Vein endothelial cell (primary cell): ENCODE measurements around the gene ARAP1. TPM values are rescaled to one million over a fixed set of nuclear protein-coding genes. Genes with fewer than 3 reads are reported as not detected.

Experiments
- small RNA-seq: library from RNA; depleted of rRNA; stranded (forward); fragments of <200 nt; gene quantifications from one replicate; pipeline ENCODE3, GENCODE V24; 2012
- total RNA-seq: library from RNA; depleted of rRNA; stranded (reverse); fragments of >200 nt; gene quantifications from 2 replicates; pipeline ENCODE4 v1.2.3, GENCODE V29; 2012

Gene ARAP1
- 52.9 and 68.3 TPM in 2 replicates for total RNA-seq

DNA sequence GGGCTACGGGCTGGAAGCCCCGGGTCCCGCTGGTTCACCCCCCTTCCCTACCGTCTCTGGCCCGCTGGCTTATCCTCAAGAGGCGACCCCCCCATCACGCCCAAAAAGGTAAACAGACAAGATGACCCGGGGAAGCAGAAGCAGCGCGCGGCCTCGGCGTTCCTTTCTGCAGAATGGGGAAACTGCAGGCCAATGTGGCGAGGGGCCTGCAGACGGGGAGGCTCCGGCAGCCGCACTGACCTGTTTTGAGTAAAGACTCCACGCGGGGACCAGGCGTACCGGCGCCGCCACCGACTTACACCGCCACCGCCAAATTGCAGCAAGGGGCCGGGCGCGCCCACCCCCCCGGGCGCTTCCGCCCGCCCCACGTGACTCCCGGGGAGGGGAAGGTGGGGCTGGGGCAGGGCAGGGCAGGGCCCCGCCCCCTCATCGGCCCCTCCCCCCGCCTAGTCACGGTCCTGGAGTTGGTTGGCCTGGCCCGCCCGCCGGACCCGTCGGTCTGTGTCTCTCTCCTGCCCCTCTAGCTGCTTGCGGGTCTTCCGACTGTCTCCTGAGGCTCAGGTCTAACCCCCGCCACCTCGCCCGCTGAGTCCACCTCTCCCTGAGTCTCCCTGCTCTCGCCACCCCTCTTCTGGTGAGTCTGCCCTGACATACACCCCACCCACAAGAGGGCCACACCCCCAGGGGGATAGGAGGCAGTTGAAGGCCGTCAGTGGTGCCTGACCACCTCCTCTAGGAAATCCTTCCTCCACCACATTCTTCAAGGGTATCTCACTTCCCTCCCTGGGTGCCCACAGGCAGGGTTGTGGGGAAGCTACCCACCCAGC is at the start of gene ARAP1:
ARAP1 (minus strand) TSS at position 321 of the 827 bp plus-strand sequence. CDS start 25,280 bp downstream, outside the sequence.

DNA sequence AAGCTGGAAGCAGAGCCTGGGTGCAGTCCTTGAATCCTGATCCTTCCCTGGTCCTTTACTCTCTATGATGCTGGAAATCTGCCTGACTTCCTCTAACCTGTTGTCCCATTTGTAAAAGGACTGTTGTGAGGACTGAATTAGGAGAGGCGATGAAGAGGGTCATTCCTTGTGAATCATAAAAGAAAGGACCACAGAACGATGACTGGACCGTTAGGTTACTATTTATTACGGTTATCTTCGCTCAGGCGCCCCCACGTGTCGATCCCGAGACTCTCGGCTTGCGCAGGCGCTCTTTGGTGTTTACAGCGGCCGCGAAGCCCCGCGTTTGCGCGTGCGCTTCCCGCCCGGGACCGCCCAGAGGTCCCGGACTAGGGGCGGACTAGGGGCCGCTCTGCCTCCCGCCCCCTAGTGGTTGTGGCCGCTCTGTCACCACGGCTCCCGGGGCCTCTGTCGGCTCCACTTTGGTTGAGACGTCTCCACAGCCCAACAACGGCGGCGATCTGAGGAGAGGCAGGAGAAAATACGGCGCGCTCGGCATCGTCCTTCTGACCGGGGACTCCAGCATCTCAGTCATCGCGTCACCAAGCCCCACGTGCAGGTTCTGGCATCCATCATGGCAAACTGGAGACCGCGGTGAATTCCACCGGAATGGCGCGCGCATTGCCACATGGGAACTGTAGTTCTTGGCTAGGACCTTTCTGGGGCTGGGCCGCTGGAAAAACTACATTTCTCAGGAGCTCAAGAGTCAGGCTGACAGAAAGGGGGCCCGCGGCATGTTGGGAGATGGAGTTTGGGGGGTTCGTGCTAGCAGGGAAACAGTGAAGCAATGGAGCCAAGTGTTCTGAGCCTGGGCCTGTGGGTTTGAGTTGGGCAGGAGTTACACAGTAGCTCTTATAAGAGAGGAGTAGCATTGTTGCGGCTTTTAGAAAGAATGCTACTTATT is 41.5 kb upstream of the ARAP1 start, which contains the start of gene STARD10:
STARD10 (minus strand) TSS at position 623 of the 943 bp plus-strand sequence. CDS start 12,866 bp downstream, outside the sequence.

DNA sequence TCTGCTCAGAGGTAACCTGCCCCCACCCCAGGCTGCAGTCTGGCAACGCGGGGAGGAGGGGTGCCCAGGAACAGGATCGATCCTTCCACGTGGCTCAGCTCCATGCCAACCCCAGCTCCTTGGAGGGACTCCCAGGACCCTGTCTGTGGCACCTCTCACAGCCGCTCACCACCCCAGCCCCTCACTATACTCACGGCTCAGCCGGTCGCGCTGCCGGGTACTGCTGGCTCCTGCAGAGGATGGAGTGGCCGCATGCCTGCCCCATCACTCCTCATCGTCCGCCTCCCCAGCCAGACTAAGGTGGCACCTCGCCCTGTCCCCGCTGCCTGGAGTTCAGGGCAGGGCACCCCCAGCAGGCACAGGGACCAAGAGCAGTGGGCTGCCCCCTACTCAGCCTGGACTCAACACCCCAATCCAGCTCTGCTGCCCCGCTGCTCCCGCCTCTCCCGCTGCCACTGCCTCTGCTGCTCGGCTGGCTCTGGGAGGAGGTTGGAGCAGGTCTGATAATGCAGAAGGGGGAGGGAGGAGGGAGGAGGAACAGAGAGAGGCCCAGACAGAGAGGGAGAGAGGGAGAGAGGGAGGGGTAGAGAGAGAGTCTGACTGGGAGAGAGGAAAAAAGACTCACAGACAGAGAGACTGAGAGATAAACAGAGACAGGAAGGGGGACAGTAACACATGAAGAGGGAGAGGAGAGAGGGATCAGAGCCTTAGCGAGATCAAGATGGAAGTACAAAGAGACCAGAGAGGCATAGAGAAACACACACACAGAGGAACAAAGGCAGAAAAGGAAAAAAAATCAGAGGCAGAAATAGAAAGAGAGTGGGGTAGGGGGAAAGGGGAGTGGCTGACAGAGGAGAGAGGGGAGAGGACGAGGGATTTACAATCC is 78.0 kb downstream of the ARAP1 start, which contains the start of gene PDE2A:
PDE2A (minus strand) TSS at position 480 of the 886 bp plus-strand sequence; CDS start at position 265, 215 bp downstream.

Small RNAs within 50 kb of the gene (small RNA-seq; reads per million reads assigned to genes)
- not detected for gene MIR4692
- gene RF00019: not detected

Other genes starting within 250 kb of the ARAP1 start
- gene PDE2A, start 78.0 kb downstream of the ARAP1 start, total RNA-seq: 93.7 and 104 TPM in 2 replicates
- gene STARD10, start 41.6 kb upstream of the ARAP1 start, total RNA-seq: 20.7 and 41.2 TPM in 2 replicates
- 10.8 and 14.0 TPM in 2 replicates for gene ATG16L2, start 62.0 kb upstream of the ARAP1 start, total RNA-seq